Adipose tissue (tissue), 3 donors: Measurements from ENCODE around the gene DOCK4. TPM values are rescaled to one million over a fixed set of nuclear protein-coding genes. Genes with fewer than 3 reads are reported as not detected.

Source experiments
- H3K27ac ChIP-seq: one replicate; pipeline ENCODE4 v1.5.1; 2013; ENCODE audit warnings: low read depth, low read length
- WGBS, 3 donors: extraction: QIAGEN DNeasy Blood & Tissue Kit; methylation state at CpG; one replicate each; pipeline ENCODE4 v1.1.7; 2013; 5-methylcytosine and 5-hydroxymethylcytosine counted together
- polyA plus RNA-seq, 3 donors: library from polyadenylated mRNA; stranded (reverse); fragments of 200-250 nt; gene quantifications; one replicate each; pipeline ENCODE4 v1.2.3, GENCODE V29; 2013
- donor health status: healthy with polysubstance abuse.
- donor health status: Bipolar disorder and iron deficiency.
- donor health status: healthy.

The DOCK4 gene
- polyA plus RNA-seq, 3 donors = 3.0 to 9.7 (median 7.6) TPM

DNA sequence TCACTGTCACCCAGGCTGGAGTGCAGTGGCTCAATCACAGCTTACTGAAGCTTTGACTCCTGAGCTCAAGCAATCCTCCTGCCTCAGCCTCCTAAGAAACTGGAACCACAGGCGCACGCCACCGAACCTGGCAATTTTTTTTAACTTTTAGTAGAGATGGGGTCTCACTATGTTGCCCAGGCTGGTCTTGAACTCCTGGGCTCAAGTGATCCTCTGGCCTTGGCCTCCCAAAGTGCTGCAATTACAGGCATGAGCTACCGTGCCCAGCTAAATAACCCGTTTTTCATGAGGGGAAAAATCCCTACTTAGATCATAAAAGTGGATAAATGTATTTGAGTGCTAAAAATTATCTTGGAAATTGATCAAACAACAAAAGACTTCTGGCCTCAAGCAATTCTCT is 443.4 kb downstream of the DOCK4 start:
- H3K27ac ChIP-seq = no peak overlapping the region
- WGBS, 3 donors = 59 to 91% (median 89%) methylated on average over 5 of the region's 5 CpGs

- H3K27ac ChIP-seq = no peak overlapping the region
These were observed 444.0 kb downstream of the DOCK4 start for GRCh38 chr7:111762211-111762610.

DNA sequence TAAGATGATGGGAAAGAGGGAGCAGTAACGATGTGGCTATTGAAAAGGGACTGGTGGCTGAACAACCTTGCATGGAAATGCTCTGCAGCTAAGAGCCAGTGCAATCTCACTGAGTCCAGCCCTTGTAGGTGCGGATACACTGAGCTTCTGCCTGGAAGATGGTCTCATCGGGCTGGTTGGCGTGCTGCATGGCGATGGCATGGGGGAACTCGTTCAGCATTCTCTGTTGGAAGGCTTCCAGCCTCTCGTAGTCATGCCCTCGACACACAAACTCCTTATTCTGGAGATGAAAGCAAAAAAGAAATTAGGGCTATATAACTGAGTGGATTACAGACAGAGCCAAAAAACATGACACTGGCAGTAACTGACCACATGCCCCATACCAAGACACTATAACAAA is 446.2 kb downstream of the DOCK4 start:
- 89 to 91% (median 89%) methylated on average over 8 of the region's 8 CpGs for WGBS, 3 donors
- no peak overlapping the region for H3K27ac ChIP-seq

- WGBS, 3 donors = 84 to 89% (median 86%) methylated on average over 5 of the region's 5 CpGs
- H3K27ac ChIP-seq = no peak overlapping the region
These were observed 447.9 kb downstream of the DOCK4 start for GRCh38 chr7:111758332-111758731.

DNA sequence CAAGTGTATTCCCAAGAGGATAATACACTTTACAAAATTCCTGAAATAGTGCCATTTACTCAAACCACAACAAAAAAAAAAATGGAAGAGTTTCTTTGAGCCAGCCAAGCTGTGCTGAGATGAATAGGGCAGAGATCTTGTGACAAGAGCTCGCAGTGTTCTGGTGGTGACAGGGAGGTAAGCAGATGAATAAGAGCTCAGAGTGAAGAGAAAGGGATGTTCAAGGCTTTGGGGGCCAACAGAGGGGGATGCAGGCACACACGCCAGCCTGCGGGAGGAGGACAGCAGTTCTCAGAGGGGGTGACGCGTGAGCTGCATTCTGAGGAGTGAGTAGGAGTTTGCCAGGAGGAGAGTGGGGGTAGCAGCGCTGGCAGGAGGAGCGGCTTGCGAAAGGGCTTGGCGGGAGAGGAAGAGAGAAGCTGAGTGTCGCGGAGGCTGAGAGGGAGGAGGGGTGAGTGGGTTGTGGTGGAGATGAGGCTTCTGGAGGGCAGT is 449.5 kb downstream of the DOCK4 start:
- H3K27ac ChIP-seq = no peak overlapping the region
- WGBS, 3 donors = 48 to 81% (median 62%) methylated on average over 11 of the region's 11 CpGs

- 93 to 97% (median 94%) methylated on average over 6 of the region's 6 CpGs for WGBS, 3 donors
- H3K27ac ChIP-seq = no peak overlapping the region
These were observed 450.8 kb downstream of the DOCK4 start for GRCh38 chr7:111755383-111755782.

GRCh38 chr7:111753968-111754367 is 452.2 kb downstream of the DOCK4 start:
- 54 to 78% (median 78%) methylated on average over 3 of the region's 3 CpGs for WGBS, 3 donors
- H3K27ac ChIP-seq = no peak overlapping the region

GRCh38 chr7:111752022-111752582 is 454.1 kb downstream of the DOCK4 start:
- WGBS, 3 donors = 25 to 32% (median 31%) methylated on average over 4 of the region's 4 CpGs
- no peak overlapping the region for H3K27ac ChIP-seq

- no peak overlapping the region for H3K27ac ChIP-seq
- WGBS, 3 donors = 77 to 94% (median 92%) methylated on average over 2 of the region's 2 CpGs
These were observed 455.3 kb downstream of the DOCK4 start for GRCh38 chr7:111750878-111751277.

- H3K27ac ChIP-seq = no peak overlapping the region
- 76 to 81% (median 77%) methylated on average over 4 of the region's 4 CpGs for WGBS, 3 donors
These were observed 456.0 kb downstream of the DOCK4 start for GRCh38 chr7:111750228-111750627.

GRCh38 chr7:111749625-111750024 is 456.6 kb downstream of the DOCK4 start:
- WGBS, 3 donors = 93 to 98% (median 95%) methylated on average over 2 of the region's 2 CpGs
- H3K27ac ChIP-seq = no peak overlapping the region

DNA sequence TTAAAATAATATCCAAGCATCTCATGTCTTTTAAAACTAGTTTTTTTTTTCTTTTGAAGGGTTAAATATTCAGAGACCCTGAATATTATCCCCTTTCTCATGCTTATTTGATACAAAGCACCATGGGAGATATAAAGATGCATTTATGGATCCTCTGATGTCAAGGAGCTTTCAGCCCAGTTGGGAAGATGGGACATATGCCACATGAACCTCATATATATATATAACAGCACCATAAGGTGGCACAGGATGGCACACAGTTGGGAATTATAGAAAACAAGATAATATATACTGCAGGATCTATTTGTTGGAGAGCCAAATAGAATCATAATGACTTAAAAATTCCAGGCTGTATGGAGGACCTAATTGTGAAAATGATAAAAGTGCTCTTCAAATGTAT is 458.5 kb downstream of the DOCK4 start:
- H3K27ac ChIP-seq = no peak overlapping the region

GRCh38 chr7:111746950-111747349 is 459.2 kb downstream of the DOCK4 start:
- WGBS, 3 donors = 74 to 94% (median 89%) methylated on average over 4 of the region's 4 CpGs
- no peak overlapping the region for H3K27ac ChIP-seq

DNA sequence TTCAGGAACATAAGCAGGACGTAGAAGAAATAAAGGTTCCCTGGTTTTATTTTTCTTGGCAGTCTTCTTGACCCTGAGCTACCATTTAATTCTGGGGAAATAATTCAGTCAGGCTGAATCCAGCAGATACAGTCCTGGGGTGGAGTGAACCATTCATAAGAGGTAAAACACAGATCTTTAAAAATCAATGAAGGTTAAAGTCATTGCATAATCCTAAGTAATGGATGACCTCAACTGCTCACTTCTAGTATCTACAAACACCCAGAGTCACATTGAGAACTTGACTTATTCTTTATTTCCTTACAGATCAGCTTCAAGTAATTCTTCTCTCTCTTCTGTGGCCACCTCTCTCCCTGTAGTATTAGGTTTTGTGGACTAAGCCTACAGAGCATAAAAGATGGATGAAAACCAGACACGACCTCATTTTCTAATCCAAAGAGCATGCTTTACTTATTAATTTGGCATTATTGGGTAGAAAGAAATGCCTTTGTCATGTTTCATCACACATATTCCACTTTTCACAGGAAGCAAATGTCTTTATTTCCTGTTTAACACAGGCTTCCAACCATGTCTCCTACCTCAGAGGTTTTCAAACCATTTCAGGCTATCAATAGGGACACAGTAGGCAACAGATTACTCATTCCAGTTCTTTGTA is 461.6 kb downstream of the DOCK4 start:
- 49 to 65% (median 59%) methylated on average over 2 of the region's 2 CpGs for WGBS, 3 donors

GRCh38 chr7:111743244-111743847 is 462.9 kb downstream of the DOCK4 start:
- no peak overlapping the region for H3K27ac ChIP-seq
- 75 to 87% (median 80%) methylated on average over 7 of the region's 7 CpGs for WGBS, 3 donors

More for the DNA sequence above, 461.6 kb downstream of the DOCK4 start:
- H3K27ac ChIP-seq = no peak overlapping the region

DNA sequence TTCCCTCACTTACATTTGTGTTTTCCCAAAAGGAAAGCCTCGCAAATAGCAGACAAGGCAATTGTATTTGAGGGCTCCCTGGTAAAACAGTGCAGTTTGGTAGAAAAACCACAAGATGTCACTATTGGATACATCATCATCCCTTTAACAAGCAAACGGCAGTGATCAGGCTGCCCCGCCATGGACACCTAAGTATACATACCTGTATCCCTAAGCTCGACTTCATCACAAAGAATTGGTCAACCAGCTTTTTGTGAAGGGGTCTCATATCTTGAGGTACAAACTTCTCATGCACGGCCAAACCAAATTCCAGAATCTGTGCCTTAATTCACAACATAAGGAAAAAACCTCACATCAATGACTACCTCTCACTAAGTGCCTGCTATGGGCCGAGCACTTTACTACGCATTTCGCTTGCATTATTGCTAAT is 464.4 kb downstream of the DOCK4 start:
- 35 to 41% (median 38%) methylated on average over 8 of the region's 8 CpGs for WGBS, 3 donors

DNA sequence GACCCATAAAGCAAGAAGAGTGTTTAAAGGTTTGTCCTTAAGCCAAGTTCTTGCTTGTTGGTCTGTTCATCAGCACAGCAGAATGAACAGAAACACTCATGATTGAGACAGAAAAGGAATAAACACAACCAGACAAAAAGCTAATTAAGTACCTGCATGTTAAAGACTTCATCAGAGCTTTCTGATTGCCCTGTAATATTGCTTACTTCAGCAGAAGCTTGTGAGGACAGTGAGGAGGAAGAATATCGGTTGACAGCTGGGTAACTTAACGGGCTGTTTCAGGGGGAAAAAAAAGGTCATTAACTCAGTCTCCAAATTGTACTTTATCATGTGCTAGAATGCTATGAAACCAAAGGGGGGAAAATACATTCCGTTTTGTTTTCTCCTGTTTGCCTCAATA is 465.3 kb downstream of the DOCK4 start:
- 85 to 93% (median 88%) methylated on average over 3 of the region's 3 CpGs for WGBS, 3 donors
- H3K27ac ChIP-seq = no peak overlapping the region

More for the DNA sequence above, 464.4 kb downstream of the DOCK4 start:
- no peak overlapping the region for H3K27ac ChIP-seq

- no peak overlapping the region for H3K27ac ChIP-seq
- WGBS, 3 donors = 38 to 57% (median 48%) methylated on average over 4 of the region's 4 CpGs
These were observed 469.7 kb downstream of the DOCK4 start for GRCh38 chr7:111736552-111736874.

GRCh38 chr7:111735661-111736551 is 470.3 kb downstream of the DOCK4 start:
- 38 to 51% (median 50%) methylated on average over 11 of the region's 11 CpGs for WGBS, 3 donors
- H3K27ac ChIP-seq = no peak overlapping the region
